Measurements from ENCODE around the gene ZBTB45. TPM values are rescaled to one million over a fixed set of nuclear protein-coding genes. Genes with fewer than 3 reads are reported as not detected.
"Not testable (repeated sequence)": the region's sequence is repeated elsewhere in the genome, so short reads cannot be mapped to it uniquely, and the experiment has no call there.

ZBTB45 gene
- total RNA-seq, 2 experiments from 2014 or later: 10.7 to 14.7 TPM

DNA sequence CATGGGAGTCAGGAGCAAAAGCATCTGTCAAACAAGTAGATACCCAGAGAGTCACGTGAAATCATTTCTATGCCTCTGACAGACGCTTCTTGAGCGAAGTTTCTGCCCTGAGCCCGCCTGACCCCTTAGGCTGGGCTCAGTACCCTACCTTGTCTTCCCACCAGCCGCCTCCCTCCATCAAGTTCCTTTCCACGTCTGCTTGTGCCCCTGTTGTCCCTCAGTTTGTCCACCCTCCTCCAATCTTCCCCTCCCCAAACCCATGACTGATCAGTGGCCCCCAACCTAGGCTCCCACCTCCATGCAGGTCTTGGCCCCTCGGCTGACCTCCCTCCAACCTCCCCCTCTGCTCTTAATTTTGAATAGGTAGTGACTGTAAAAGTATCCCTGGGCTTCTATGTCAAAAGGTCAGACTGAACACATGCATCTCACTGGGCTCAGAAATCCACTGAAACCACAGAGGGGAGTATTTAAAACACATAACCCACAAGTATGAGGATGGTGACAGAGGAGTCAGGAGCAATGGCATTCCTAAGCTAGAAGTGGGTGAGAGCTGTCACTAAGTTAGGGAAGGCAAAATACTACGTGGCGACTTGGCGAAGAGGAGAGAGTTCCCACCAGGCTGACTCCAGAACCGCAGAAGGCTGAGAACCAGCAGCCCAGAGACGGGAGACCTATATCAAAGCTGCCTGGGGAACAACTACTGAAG, 45.2 kb downstream of the ZBTB45 start:
- no peak for TF ChIP-seq EZH2phosphoT487 (IDR thresholded peaks at IDR 0.05; ENCODE audit: borderline replicate concordance, low read depth, low read length)
- TF ChIP-seq, protein P1, sequence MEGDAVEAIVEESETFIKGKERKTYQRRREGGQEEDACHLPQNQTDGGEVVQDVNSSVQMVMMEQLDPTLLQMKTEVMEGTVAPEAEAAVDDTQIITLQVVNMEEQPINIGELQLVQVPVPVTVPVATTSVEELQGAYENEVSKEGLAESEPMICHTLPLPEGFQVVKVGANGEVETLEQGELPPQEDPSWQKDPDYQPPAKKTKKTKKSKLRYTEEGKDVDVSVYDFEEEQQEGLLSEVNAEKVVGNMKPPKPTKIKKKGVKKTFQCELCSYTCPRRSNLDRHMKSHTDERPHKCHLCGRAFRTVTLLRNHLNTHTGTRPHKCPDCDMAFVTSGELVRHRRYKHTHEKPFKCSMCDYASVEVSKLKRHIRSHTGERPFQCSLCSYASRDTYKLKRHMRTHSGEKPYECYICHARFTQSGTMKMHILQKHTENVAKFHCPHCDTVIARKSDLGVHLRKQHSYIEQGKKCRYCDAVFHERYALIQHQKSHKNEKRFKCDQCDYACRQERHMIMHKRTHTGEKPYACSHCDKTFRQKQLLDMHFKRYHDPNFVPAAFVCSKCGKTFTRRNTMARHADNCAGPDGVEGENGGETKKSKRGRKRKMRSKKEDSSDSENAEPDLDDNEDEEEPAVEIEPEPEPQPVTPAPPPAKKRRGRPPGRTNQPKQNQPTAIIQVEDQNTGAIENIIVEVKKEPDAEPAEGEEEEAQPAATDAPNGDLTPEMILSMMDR (conservative IDR thresholded peaks at IDR 0.05; ENCODE audit: low read length): no peak
- no peak for DNase-seq (ENCODE audit: low spot score)
- Histone ChIP-seq H2AFZ (ENCODE audit: low read length) (no peak overlapping the region), H3K9me3 (ENCODE audit: low read length) (no peaks in the 10 kb centered on the region), H3K36me3 (ENCODE audit: insufficient read depth, low read length) (peaks cover 19% of the 10 kb centered on the region), H3K79me2 (ENCODE audit: insufficient read depth, low read depth, low read length) (no peaks in the 10 kb centered on the region), H3K4me3 (ENCODE audit: low read depth, low read length, poor library complexity, severe bottlenecking) (no peak overlapping the region), H4K20me1 (ENCODE audit: insufficient read depth, low read length) (no peaks in the 10 kb centered on the region), H3K9me2 (ENCODE audit: insufficient read depth, low read length) (no peaks in the 10 kb centered on the region), H3K27ac (ENCODE audit: low read depth, low read length, poor library complexity, severe bottlenecking) (no peak overlapping the region), H3K4me1 (ENCODE audit: insufficient read depth, low read length, poor library complexity, severe bottlenecking) (peaks cover 20% of the 10 kb centered on the region), H3K4me2 (ENCODE audit: low read length) (peak overlapping the region; percentile 92)
- intact Hi-C loops (cut with micrococcal nuclease; ENCODE audit: unreplicated experiment): no loop called here
- ChIA-PET POLR2A (no interaction called here), CTCF (ENCODE audit: unreplicated experiment) (no interaction called here)
- BruUV-seq (replicated peaks): no TSS peak

DNA sequence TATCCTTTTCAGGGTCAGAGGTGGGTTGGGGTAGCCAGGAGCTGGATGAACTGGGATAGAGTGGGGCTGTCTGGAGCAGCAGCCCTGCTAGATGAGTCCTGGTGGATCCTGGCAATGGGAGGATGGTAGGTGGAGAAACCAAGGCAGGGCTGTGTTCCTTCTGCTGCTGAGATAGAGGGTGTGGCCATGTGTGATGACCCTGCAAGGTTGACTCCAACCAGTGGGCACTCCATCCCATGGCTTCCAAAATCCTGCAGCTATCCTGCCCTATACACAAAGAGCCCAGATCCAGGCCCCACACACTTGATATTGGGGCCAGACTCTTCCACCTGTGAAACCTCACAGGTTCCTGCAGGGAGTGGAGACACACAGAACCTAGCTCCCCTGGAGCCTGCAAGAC, 45.8 kb downstream of the ZBTB45 start:
- CTCF ChIA-PET (ENCODE audit: unreplicated experiment): no interaction called here
- Histone ChIP-seq H3K79me2 (ENCODE audit: insufficient read depth, low read depth, low read length) (no peaks in the 10 kb centered on the region), H2AFZ (ENCODE audit: low read length) (no peak overlapping the region), H3K9me2 (ENCODE audit: insufficient read depth, low read length) (no peaks in the 10 kb centered on the region), H3K4me1 (ENCODE audit: insufficient read depth, low read length, poor library complexity, severe bottlenecking) (peaks cover 20% of the 10 kb centered on the region), H3K4me3 (ENCODE audit: low read depth, low read length, poor library complexity, severe bottlenecking) (no peak overlapping the region), H4K20me1 (ENCODE audit: insufficient read depth, low read length) (no peaks in the 10 kb centered on the region), H3K4me2 (ENCODE audit: low read length) (no peak overlapping the region), H3K9me3 (ENCODE audit: low read length) (no peaks in the 10 kb centered on the region), H3K27ac (ENCODE audit: low read depth, low read length, poor library complexity, severe bottlenecking) (no peak overlapping the region), H3K36me3 (ENCODE audit: insufficient read depth, low read length) (peaks cover 25% of the 10 kb centered on the region)
- POLR2A ChIA-PET: no interaction called here
- DNase-seq (ENCODE audit: low spot score): no peak
- BruUV-seq (replicated peaks): no TSS peak
- intact Hi-C loops (cut with micrococcal nuclease; ENCODE audit: unreplicated experiment): no loop called here
- TF ChIP-seq, protein P1 (conservative IDR thresholded peaks at IDR 0.05; ENCODE audit: low read length): no peak

DNA sequence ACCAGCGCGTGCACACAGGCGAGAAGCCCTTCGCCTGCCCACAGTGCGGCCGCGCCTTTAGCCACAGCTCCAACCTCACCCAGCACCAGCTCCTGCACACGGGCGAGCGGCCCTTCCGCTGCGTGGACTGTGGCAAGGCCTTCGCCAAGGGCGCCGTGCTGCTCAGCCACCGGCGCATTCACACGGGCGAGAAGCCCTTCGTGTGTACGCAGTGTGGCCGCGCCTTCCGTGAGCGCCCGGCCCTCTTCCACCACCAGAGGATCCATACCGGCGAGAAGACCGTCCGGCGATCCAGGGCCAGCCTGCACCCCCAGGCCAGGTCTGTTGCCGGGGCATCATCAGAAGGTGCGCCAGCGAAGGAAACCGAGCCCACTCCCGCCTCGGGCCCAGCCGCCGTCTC, 47.9 kb downstream of the ZBTB45 start:
- no TSS peak for BruUV-seq (replicated peaks)
- Histone ChIP-seq H4K20me1 (ENCODE audit: insufficient read depth, low read length) (no peaks in the 10 kb centered on the region), H3K27ac (ENCODE audit: low read depth, low read length, poor library complexity, severe bottlenecking) (no peak overlapping the region), H3K4me1 (ENCODE audit: insufficient read depth, low read length, poor library complexity, severe bottlenecking) (peaks cover 13% of the 10 kb centered on the region), H3K79me2 (ENCODE audit: insufficient read depth, low read depth, low read length) (no peaks in the 10 kb centered on the region), H3K9me3 (ENCODE audit: low read length) (no peaks in the 10 kb centered on the region), H3K4me3 (ENCODE audit: low read depth, low read length, poor library complexity, severe bottlenecking) (no peak overlapping the region), H2AFZ (ENCODE audit: low read length) (no peak overlapping the region), H3K4me2 (ENCODE audit: low read length) (no peak overlapping the region), H3K9me2 (ENCODE audit: insufficient read depth, low read length) (no peaks in the 10 kb centered on the region), H3K36me3 (ENCODE audit: insufficient read depth, low read length) (peaks cover 25% of the 10 kb centered on the region)
- intact Hi-C loops (cut with micrococcal nuclease; ENCODE audit: unreplicated experiment): no loop called here
- TF ChIP-seq, protein P1 (conservative IDR thresholded peaks at IDR 0.05; ENCODE audit: low read length): no peak
- no peak for TF ChIP-seq EZH2phosphoT487 (IDR thresholded peaks at IDR 0.05; ENCODE audit: borderline replicate concordance, low read depth, low read length)
- ChIA-PET CTCF (ENCODE audit: unreplicated experiment) (no interaction called here), POLR2A (no interaction called here)
- DNase-seq (ENCODE audit: low spot score): no peak

DNA sequence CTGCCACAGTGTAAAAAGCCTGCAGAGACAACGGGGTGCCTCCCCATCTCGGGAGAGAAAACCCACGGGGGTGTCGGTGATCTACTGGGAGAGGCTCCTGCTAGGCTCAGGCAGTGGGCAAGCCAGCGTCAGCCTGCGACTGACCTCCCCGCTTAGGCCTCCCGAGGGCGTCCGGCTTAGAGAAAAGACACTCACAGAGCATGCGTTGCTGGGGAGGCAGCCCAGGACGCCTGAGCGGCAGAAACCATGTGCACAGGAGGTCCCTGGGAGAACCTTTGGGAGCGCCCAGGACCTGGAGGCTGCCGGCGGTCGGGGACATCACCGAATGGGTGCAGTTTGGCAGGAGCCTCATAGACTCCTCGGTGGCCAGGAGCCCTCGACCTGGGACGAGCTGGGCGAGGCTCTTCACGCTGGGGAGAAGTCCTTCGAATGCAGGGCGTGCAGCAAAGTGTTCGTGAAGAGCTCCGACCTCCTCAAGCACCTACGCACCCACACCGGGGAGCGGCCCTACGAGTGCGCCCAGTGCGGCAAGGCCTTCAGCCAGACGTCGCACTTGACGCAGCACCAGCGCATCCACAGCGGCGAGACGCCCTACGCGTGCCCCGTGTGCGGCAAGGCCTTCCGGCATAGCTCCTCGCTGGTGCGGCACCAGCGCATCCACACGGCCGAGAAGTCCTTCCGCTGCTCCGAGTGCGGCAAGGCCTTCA, 48.6 kb downstream of the ZBTB45 start:
- H4K20me1 ChIP-seq (ENCODE audit: insufficient read depth, low read length); H2AFZ ChIP-seq (ENCODE audit: low read length); BruUV-seq (replicated peaks); H3K9me3 ChIP-seq (ENCODE audit: low read length); H3K79me2 ChIP-seq (ENCODE audit: insufficient read depth, low read depth, low read length); H3K27ac ChIP-seq (ENCODE audit: low read depth, low read length, poor library complexity, severe bottlenecking); POLR2A ChIA-PET; intact Hi-C loops (cut with micrococcal nuclease; ENCODE audit: unreplicated experiment); CTCF ChIA-PET (ENCODE audit: unreplicated experiment); H3K4me2 ChIP-seq (ENCODE audit: low read length); DNase-seq (ENCODE audit: low spot score); H3K9me2 ChIP-seq (ENCODE audit: insufficient read depth, low read length); H3K4me3 ChIP-seq (ENCODE audit: low read depth, low read length, poor library complexity, severe bottlenecking): not testable (repeated sequence)
- Histone ChIP-seq H3K36me3 (ENCODE audit: insufficient read depth, low read length) (peaks cover 25% of the 10 kb centered on the region), H3K4me1 (ENCODE audit: insufficient read depth, low read length, poor library complexity, severe bottlenecking) (peaks cover 14% of the 10 kb centered on the region)
